Natural killer cell (primary cell): ENCODE results near the gene CHKA. TPM values are rescaled to one million over a fixed set of nuclear protein-coding genes. Genes with fewer than 3 reads are reported as not detected.

Source experiments
- ATAC-seq, 3 donors: fragments of 150-1000 bp in 2 of 3; fragments of 200-7000 bp in 1 of 3; cut with Tn5 transposase; 1 replicate in 1 of 3; 2 replicates in 2 of 3; pipeline ENCODE4 v1.10.0; 2021; ENCODE audit warnings: mild to moderate bottlenecking in 2 of 3, moderate library complexity in 2 of 3
- DNase-seq, 2 donors: peaks; one replicate each; pipeline versions ENCODE4 v3.0.0 to v3.0.0-alpha.2; 2013 to 2021; ENCODE audit warnings: mixed read lengths in 1 of 2
- H3K27ac ChIP-seq: one replicate; pipeline ENCODE4 v1.5.1; 2013; ENCODE audit warnings: mild to moderate bottlenecking, low read length
- H3K27me3 ChIP-seq: one replicate; pipeline ENCODE4 v1.6.1; 2013; ENCODE audit warnings: low read length; ENCODE audit not compliant: control insufficient read depth, insufficient read depth
- H3K36me3 ChIP-seq: one replicate; pipeline ENCODE4 v1.6.1; 2013; ENCODE audit warnings: low read length; ENCODE audit not compliant: control insufficient read depth, insufficient read depth
- H3K4me1 ChIP-seq: one replicate; pipeline ENCODE4 v1.6.1; 2013; ENCODE audit warnings: low read length; ENCODE audit not compliant: control insufficient read depth, insufficient read depth
- H3K4me3 ChIP-seq: one replicate; pipeline ENCODE4 v1.5.1; 2013; ENCODE audit warnings: low read length
- H3K9me3 ChIP-seq: one replicate; pipeline ENCODE4 v1.6.1; 2013; ENCODE audit warnings: low read length; ENCODE audit not compliant: control insufficient read depth, insufficient read depth
- H3K27ac Mint-ChIP-seq, 2 donors: one replicate each; pipeline ENCODE4 v1.8.0; 2022; ENCODE audit warnings: mild to moderate bottlenecking in 2 of 2, mixed read lengths in 2 of 2, moderate library complexity in 1 of 2
- H3K27me3 Mint-ChIP-seq, 2 donors: one replicate each; pipeline ENCODE4 v1.8.0; 2022; ENCODE audit warnings: low read depth in 2 of 2, mixed read lengths in 2 of 2
- H3K36me3 Mint-ChIP-seq: one replicate; pipeline ENCODE4 v1.8.0; 2022; ENCODE audit warnings: mixed read lengths
- H3K4me1 Mint-ChIP-seq, 2 donors: one replicate each; pipeline ENCODE4 v1.8.0; 2022; ENCODE audit warnings: mixed read lengths in 2 of 2
- H3K4me3 Mint-ChIP-seq: one replicate; pipeline ENCODE4 v1.8.0; 2022; ENCODE audit warnings: mild to moderate bottlenecking, moderate library complexity, mixed read lengths
- H3K9me3 Mint-ChIP-seq, 2 donors: one replicate each; pipeline ENCODE4 v1.8.0; 2022; ENCODE audit warnings: mixed read lengths in 2 of 2
- CTCF ChIP-seq: fragments of 200-600 bp; IDR thresholded peaks from one replicate; pipeline ENCODE4 v1.8.0; 2022; ENCODE audit warnings: antibody characterized with exemption
- WGBS: methylation state at CpG from one replicate; pipeline ENCODE4 v1.1.7; 2013; ENCODE audit warnings: missing lambda C conversion rate; ENCODE audit not compliant: insufficient coverage; 5-methylcytosine and 5-hydroxymethylcytosine counted together
- intact Hi-C: fragments of 100-400 bp; cut with micrococcal nuclease; formaldehyde crosslinking; loops from one replicate; pipeline ENCODE4 v1.14.2; 2022
- total RNA-seq, 4 donors: library from RNA; stranded (reverse); fragments of 120-200 nt in 1 of 4; gene quantifications; one replicate each; pipeline versions ENCODE4 v1.2.3 to v1.2.4, GENCODE V29; 2013 to 2022

Gene CHKA
- total RNA-seq, 3 donors from 2014 or later (not counting 1 experiment from before 2014, with no cell fraction given) = 15.8 to 24.6 (median 24.4) TPM

GRCh38 chr11:68056317-68057285 lies 64.6 kb downstream of the CHKA start:
- no peak overlapping the region for H3K27ac ChIP-seq
- no peak overlapping the region for H3K4me3 ChIP-seq
- H3K4me1 ChIP-seq = no peaks in the 10 kb centered on the region
- WGBS = 90% methylated on average over 11 of the region's 12 CpGs
- DNase-seq (no peak), ATAC-seq (no peak)
- TF ChIP-seq CTCF = no peak
- Mint-ChIP-seq H3K27ac (peak overlapping the region; percentile 16 to 42), H3K36me3 (no peaks in the 10 kb centered on the region), H3K4me1 (peaks cover 0 to 4% of the 10 kb centered on the region in 2 donors), H3K9me3 (no peaks in the 10 kb centered on the region), H3K4me3 (no peak overlapping the region), H3K27me3 (no peaks in the 10 kb centered on the region)
- H3K36me3 ChIP-seq = peaks cover 16% of the 10 kb centered on the region
- H3K9me3 ChIP-seq = no peaks in the 10 kb centered on the region
- intact Hi-C loops = no loop called here
- no peaks in the 10 kb centered on the region for H3K27me3 ChIP-seq

- Histone ChIP-seq H3K27ac (no peak overlapping the region), H3K36me3 (peaks cover 37% of the 10 kb centered on the region), H3K4me3 (no peak overlapping the region), H3K9me3 (no peaks in the 10 kb centered on the region), H3K4me1 (no peaks in the 10 kb centered on the region), H3K27me3 (no peaks in the 10 kb centered on the region)
- no peak overlapping the region for H3K4me3 Mint-ChIP-seq
- no peak for DNase-seq
- peaks cover 0 to 7% of the 10 kb centered on the region in 2 donors for H3K4me1 Mint-ChIP-seq
- 91% methylated on average over 10 of the region's 11 CpGs for WGBS
- ATAC-seq = peak in 1 of 3 donors; percentile 25
- peak overlapping the region in 1 of 2 donors; percentile 66 for H3K27ac Mint-ChIP-seq
- no peaks in the 10 kb centered on the region for H3K36me3 Mint-ChIP-seq
- no peaks in the 10 kb centered on the region for H3K27me3 Mint-ChIP-seq
- H3K9me3 Mint-ChIP-seq = no peaks in the 10 kb centered on the region
- no peak for TF ChIP-seq CTCF
- intact Hi-C loops = no loop called here
Observed at GRCh38 chr11:68053981-68054812, 67.0 kb downstream of the CHKA start.

- 91% methylated on average over 9 of the region's 9 CpGs for WGBS
- Histone ChIP-seq H3K9me3 (no peaks in the 10 kb centered on the region), H3K27ac (no peak overlapping the region), H3K36me3 (peaks cover 47% of the 10 kb centered on the region), H3K27me3 (no peaks in the 10 kb centered on the region), H3K4me1 (no peaks in the 10 kb centered on the region), H3K4me3 (no peak overlapping the region)
- DNase-seq (no peak), ATAC-seq (peak in 1 of 3 donors; percentile 14)
- Mint-ChIP-seq H3K27ac (peak overlapping the region; percentile 8 to 66), H3K9me3 (no peaks in the 10 kb centered on the region), H3K27me3 (no peaks in the 10 kb centered on the region), H3K4me1 (peaks cover 0 to 7% of the 10 kb centered on the region in 2 donors), H3K4me3 (no peak overlapping the region), H3K36me3 (no peaks in the 10 kb centered on the region)
- intact Hi-C loops = no loop called here
- TF ChIP-seq CTCF = no peak
Observed at GRCh38 chr11:68053117-68053516, 68.1 kb downstream of the CHKA start.
